HG03575 (cell line): ENCODE measurements around the gene RBMS3.

Experiments
- ATAC-seq: cut with Tn5 transposase; IDR thresholded peaks from one replicate; pipeline ENCODE4 v1.9.1; 2021; ENCODE audit not compliant: unreplicated experiment, insufficient number of reproducible peaks, low FRiP score; ENCODE audit errors: extremely low read depth

The RBMS3 gene

GRCh38 chr3:29534006-29534405 is 253.1 kb downstream of the RBMS3 start:
- ATAC-seq: no peak

GRCh38 chr3:29536016-29536758 is 255.3 kb downstream of the RBMS3 start:
- ATAC-seq: no peak

DNA sequence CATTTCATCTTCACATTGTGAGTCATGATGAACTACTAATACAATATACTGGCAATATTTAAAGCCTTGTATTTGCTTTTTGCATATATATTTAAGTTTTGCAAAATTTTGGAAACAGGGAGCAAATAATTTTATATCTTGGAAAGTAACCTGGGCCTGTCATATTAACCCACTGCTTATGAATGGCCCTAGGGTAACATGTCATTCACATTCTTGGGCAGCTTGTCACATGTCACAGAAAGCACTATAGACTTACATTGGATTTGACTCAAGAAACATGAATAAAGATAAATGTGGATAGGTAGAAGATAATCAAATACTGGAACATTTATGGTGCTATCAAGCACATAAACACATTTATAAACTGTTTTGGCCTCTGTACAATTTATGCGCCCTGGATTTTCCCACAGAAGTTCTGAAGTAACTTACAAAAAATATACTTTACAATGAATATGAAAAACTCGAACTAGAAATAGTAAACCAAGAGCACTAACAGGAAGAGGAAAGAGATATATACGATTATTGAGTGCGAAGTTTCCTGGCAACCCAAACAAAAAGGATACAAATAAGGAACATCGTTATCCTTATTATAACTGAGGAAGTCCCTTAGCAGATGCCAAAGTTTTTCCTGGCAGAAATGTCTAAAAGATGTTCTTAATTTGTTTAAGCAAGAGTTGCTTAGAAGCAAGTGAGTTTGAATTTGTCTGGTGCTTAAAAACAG is 257.2 kb downstream of the RBMS3 start:
- ATAC-seq: no peak

- no peak for ATAC-seq
These were observed 257.7 kb downstream of the RBMS3 start for GRCh38 chr3:29538610-29538958.

GRCh38 chr3:29540544-29540943 is 259.7 kb downstream of the RBMS3 start:
- ATAC-seq: no peak

DNA sequence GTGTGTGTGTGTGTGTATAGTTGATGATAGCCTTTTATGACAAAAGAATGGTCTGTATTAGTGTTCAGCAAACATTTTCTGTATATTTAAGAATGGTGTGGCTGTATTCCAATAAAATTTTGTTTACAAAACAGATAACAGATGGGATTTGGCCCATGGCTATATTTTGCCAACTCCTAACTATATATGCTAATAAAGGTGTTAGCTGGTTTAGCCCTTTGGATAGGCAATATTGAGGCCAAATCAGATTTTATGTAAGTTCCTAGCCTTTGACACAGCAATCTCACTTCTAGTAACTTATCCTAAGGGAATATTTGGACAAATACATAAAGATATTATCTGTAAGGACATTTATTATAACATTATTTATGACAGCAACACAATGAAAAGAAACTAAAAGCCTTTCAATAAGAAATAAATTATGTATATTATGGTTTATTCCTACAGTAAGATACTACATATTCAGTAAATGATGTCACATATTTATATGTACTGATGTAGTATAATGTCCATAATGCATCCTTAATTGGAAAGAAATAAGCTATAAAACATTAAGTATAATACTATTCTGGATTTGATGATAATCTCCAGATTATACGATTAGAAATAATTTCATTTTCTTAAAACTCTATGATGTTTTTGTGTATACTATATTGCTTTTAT is 264.0 kb downstream of the RBMS3 start:
- ATAC-seq: no peak

- no peak for ATAC-seq
These were observed 264.7 kb downstream of the RBMS3 start for GRCh38 chr3:29545615-29546014.

DNA sequence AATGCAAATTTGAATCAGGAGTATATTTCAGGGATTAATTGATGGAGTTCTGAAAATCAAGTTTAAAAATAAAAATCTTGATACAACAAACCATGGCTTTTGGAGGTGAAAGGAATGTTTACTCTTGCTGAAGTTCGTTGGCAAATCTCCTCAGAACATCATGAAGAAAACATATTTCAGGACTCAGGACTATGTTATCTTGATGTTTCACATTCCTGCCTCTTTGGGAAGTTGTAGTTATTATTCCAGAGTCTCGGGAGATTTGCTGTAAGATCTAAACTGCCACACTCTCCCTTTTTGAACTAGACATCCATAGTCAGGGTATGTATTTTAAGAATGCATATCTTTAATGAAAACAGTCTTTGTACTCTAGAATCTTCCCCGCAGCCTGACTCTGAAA is 271.2 kb downstream of the RBMS3 start:
- ATAC-seq: no peak

DNA sequence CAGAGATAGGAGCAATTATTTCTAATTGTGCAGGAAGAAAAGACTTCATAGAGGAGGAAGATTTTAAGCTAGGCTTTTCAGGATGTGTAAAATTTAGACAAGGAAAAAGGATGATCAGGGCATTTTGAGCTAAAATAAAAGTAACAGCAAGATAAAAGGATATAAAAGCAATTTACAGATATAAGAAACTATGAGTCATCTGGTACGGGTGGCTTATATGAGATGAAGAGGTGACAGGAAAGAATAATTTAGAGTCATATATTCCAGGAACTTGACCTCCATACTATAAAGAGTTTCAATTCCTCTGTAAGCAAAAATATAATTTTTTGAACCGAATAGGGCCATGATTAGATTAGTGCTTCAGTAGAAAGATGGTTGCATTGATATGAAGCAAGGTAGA is 273.7 kb downstream of the RBMS3 start:
- ATAC-seq: no peak

GRCh38 chr3:29555590-29555989 is 274.7 kb downstream of the RBMS3 start:
- ATAC-seq: no peak

DNA sequence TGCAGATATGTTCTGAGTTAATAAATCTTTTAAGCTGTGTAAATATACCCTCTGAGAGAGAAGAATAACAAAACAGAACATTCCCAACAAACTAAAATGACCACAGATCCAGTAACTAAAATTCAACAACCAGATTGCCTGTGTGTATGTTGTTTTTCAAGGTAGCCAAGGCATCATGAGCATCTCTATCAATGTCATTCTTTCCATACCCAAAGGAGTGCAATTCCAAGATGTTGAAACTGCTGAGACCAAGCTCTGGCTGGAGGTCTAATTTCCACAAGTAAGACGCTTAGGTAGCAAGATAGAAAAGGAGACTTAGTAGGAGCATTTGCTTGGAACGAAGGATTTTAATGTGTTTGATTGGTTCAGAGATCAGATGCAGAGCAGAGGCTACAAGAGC is 276.3 kb downstream of the RBMS3 start:
- no peak for ATAC-seq

DNA sequence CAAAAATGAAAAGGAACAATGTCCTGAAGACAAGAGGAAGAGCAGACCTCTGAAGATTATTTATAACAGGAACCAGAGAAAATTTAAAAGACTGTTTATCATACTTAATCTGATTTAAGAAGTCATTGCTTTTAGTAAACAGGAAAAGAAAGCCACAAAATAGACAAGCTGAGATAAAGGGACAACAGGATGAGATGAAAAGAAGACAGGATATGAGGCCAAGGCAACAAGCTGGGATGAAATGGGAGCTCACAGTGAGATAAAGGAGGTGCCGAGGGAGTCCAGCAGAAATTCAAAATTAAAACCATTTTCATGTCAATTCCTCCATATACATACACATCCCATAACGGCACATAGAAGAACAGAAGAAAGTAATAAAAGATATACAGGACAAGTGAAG is 277.0 kb downstream of the RBMS3 start:
- no peak for ATAC-seq

- ATAC-seq: no peak
These were observed 279.0 kb downstream of the RBMS3 start for GRCh38 chr3:29559741-29560465.

DNA sequence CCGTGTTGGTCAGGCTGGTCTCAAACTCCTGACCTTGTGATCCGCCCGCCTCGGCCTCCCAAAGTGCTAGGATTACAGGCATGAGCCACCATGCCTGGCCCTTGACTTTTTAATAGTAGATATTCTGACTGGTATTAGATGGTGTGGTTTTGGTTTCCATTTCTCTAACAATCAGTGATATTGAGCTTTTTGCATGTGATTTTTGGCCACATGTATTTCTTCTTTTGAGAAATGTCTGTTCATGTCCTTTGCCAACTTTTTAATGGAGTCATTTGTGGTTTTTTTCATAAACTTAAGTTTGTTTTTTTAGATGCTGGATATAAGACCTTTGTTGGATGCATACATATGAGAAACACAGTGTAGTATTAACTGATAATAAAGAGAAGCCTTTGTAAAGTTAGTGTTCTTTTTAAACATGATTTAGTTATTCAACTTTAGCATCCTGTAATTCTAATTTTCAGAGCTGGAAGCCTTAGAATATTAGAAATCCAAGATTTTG is 280.8 kb downstream of the RBMS3 start:
- no peak for ATAC-seq

DNA sequence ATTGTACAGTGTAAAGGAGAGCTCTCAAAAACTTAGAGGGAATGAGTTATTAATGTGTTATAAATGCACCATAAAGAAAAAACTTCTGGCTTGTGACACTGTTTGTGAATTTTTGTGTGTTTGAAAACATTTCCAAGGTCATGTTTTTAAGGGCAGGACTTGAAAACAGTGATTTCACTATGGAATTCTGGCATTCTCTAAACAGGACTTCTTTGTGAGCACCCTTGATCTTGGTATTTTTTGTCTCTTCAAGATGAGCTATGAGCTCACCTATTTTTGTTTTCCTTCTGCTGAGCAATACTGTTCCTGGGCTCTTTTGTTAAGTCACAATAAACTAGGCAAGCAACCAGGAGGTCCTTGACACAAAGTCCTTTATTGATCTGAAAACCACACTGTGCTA is 284.4 kb downstream of the RBMS3 start:
- no peak for ATAC-seq

DNA sequence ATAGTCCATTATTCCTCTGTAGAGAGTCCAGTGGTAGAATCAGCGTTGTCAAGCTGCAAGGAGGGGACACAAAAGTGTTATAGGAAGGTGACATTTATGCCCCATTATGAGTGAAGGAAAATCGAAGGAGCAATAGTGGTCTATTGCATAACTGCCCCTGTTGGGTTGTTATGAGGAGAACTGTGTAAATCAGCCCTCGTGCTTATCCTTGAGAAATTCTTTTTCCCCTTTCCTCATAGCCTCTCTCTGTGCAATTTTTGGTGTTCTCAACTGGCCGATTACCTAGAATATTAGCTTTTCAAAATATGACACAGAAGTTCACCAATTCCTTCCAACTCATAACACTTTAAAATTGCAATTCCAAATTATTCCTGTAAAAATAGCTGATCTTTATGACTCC is 286.6 kb downstream of the RBMS3 start:
- ATAC-seq: no peak

DNA sequence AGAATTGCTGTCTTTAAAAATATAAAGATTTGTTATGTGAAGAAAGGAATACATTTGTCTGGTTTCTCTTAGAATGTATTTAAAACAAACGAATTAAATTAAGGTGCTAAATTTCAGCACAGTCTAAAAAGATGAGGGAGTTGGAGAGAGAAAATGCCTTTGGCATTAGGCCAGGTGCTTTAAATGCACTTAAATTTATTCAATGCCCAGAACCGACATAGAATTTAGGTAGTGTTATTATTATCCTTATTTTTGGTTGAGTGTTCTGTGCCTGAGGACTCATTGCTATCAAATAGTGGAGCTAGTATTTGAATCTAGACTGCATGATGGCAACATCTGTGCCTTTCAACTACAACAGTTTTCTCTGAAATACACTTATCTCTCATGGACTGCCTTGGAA is 287.5 kb downstream of the RBMS3 start:
- no peak for ATAC-seq

DNA sequence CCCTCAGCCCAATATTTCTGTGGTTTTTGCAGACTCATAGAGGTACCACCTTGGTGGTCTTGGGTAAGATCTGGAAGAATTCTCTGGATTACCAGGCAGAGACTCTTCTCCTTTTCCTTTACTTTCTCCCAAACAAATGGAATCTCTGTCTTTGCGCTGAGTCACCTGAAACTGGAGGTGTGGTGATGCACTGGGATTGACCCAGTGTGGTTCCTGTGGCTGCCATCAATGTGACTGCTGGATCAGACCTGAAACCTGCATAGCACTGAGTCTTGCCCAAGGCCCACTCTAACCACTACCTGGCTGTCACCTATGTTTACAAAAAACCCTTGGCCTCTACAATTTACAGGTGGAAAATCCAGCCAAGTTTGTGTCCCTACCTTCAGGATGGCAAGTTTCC is 295.3 kb downstream of the RBMS3 start:
- no peak for ATAC-seq

GRCh38 chr3:29576675-29577074 is 295.8 kb downstream of the RBMS3 start:
- no peak for ATAC-seq
